GM23338 (cell line): ENCODE measurements around the gene S100A6. TPM values are rescaled to one million over a fixed set of nuclear protein-coding genes. Genes with fewer than 3 reads are reported as not detected.

Experiments
- ATAC-seq: fragments of 200-7000 bp; cut with Tn5 transposase; 3 replicates; pipeline ENCODE4 v1.9.1; 2020
- DNase-seq: peaks from one replicate; pipeline ENCODE4 v3.0.0-alpha.2; 2015; ENCODE audit warnings: low spot score
- H2AFZ ChIP-seq: fragments of 200-600 bp; sonication (generic); 2 replicates; pipeline ENCODE4 v1.8.0; 2016; ENCODE audit warnings: antibody characterized with exemption, mild to moderate bottlenecking, moderate library complexity
- H3F3A ChIP-seq: fragments of 200-600 bp; sonication (generic); replicated peaks from 2 replicates; pipeline ENCODE4 v1.8.0; 2017; ENCODE audit warnings: antibody characterized with exemption, mixed run types, low read depth
- H3K27ac ChIP-seq: fragments of 200-600 bp; sonication (generic); 2 replicates; pipeline ENCODE4 v1.6.1; 2016; ENCODE audit warnings: low read depth
- H3K27me3 ChIP-seq: fragments of 200-600 bp; sonication (generic); 2 replicates; pipeline ENCODE4 v1.8.0; 2016; ENCODE audit warnings: mild to moderate bottlenecking, mixed run types, moderate library complexity; ENCODE audit not compliant: insufficient read depth
- H3K36me3 ChIP-seq: fragments of 200-600 bp; sonication (generic); 2 replicates; pipeline ENCODE4 v1.8.0; 2016; ENCODE audit warnings: mild to moderate bottlenecking; ENCODE audit not compliant: insufficient read depth
- H3K4me1 ChIP-seq: fragments of 200-600 bp; sonication (generic); 2 replicates; pipeline ENCODE4 v1.8.0; 2016; ENCODE audit warnings: mild to moderate bottlenecking, moderate library complexity; ENCODE audit not compliant: insufficient read depth
- H3K4me2 ChIP-seq: fragments of 200-600 bp; sonication (generic); 2 replicates; pipeline ENCODE4 v1.7.1; 2017; ENCODE audit warnings: mixed run types
- H3K4me3 ChIP-seq: fragments of 200-600 bp; sonication (generic); 2 replicates; pipeline ENCODE4 v1.6.1; 2016; ENCODE audit warnings: mixed run types
- H3K79me2 ChIP-seq: fragments of 200-600 bp; sonication (generic); replicated peaks from 2 replicates; pipeline ENCODE4 v1.8.0; 2017; ENCODE audit warnings: mild to moderate bottlenecking; ENCODE audit not compliant: insufficient read depth
- H3K9me2 ChIP-seq: fragments of 200-600 bp; sonication (generic); 2 replicates; pipeline ENCODE4 v1.8.0; 2017; ENCODE audit not compliant: insufficient read depth
- H4K20me1 ChIP-seq: fragments of 200-600 bp; sonication (generic); replicated peaks from 2 replicates; pipeline ENCODE4 v1.8.0; 2017; ENCODE audit warnings: mild to moderate bottlenecking; ENCODE audit not compliant: insufficient read depth
- H3K27ac Mint-ChIP-seq: 2 replicates; pipeline ENCODE4 v1.8.0; 2020; ENCODE audit warnings: inconsistent platforms, mild to moderate bottlenecking, moderate library complexity, mixed read lengths
- H3K27me3 Mint-ChIP-seq: 3 replicates; pipeline ENCODE4 v1.8.0; 2022; ENCODE audit warnings: low read depth, mild to moderate bottlenecking, moderate library complexity, mixed read lengths, inconsistent platforms; ENCODE audit not compliant: insufficient read depth, poor library complexity
- H3K36me3 Mint-ChIP-seq: 3 replicates; pipeline ENCODE4 v1.8.0; 2021; ENCODE audit warnings: low read depth, mild to moderate bottlenecking, inconsistent platforms, moderate library complexity, mixed read lengths
- H3K4me1 Mint-ChIP-seq: 3 replicates; pipeline ENCODE4 v1.8.0; 2020; ENCODE audit warnings: mild to moderate bottlenecking, inconsistent platforms, mixed read lengths
- H3K4me3 Mint-ChIP-seq: 3 replicates; pipeline ENCODE4 v1.8.0; 2021; ENCODE audit warnings: moderate library complexity, mild to moderate bottlenecking, inconsistent platforms, mixed read lengths
- H3K9me3 Mint-ChIP-seq: 3 replicates; pipeline ENCODE4 v1.8.0; 2020; ENCODE audit warnings: moderate library complexity, mild to moderate bottlenecking, inconsistent platforms, mixed read lengths
- CREB1 ChIP-seq: fragments of 250-450 bp; sonication (Bioruptor Pico); IDR thresholded peaks from 2 replicates; pipeline ENCODE4 v1.5.0; 2020; ENCODE audit warnings: low read depth, mild to moderate bottlenecking, moderate library complexity
- CTCF ChIP-seq, 2 experiments: fragments of 200-600 bp in 1 of 2; sonication (generic) in 1 of 2; conservative IDR thresholded peaks; 2 replicates each; pipeline versions ENCODE4 v1.5.1 to v1.6.1; 2016 to 2017; ENCODE audit warnings: antibody characterized with exemption in 2 of 2, low read depth in 2 of 2, mild to moderate bottlenecking in 2 of 2, moderate library complexity in 1 of 2
- ETS1 ChIP-seq: IDR thresholded peaks from 2 replicates; pipeline ENCODE4 v1.6.1; 2016; ENCODE audit warnings: antibody characterized with exemption
- EZH2phosphoT487 ChIP-seq: fragments of 200-600 bp; sonication (generic); IDR thresholded peaks from one replicate; pipeline ENCODE4 v1.8.1; 2018; ENCODE audit warnings: antibody characterized with exemption; ENCODE audit not compliant: unreplicated experiment
- JUNB ChIP-seq: IDR thresholded peaks from one replicate; pipeline ENCODE4 v1.6.1; 2016; ENCODE audit warnings: antibody characterized with exemption; ENCODE audit not compliant: unreplicated experiment
- NANOG ChIP-seq: IDR thresholded peaks from 2 replicates; pipeline ENCODE4 v1.6.1; 2016; ENCODE audit warnings: antibody characterized with exemption, borderline replicate concordance
- POLR2AphosphoS5 ChIP-seq: IDR thresholded peaks from 2 replicates; pipeline ENCODE4 v1.6.1; 2016; ENCODE audit warnings: antibody characterized with exemption, low read depth
- STAT1 ChIP-seq: IDR thresholded peaks from one replicate; pipeline ENCODE4 v1.6.1; 2016; ENCODE audit warnings: antibody characterized with exemption; ENCODE audit not compliant: unreplicated experiment
- ZNF114 ChIP-seq: fragments of 250-450 bp; sonication (Bioruptor Pico); IDR thresholded peaks from 2 replicates; pipeline ENCODE4 v1.5.0; 2020; ENCODE audit warnings: mild to moderate bottlenecking, moderate library complexity
- ZNF331 ChIP-seq: fragments of 250-450 bp; sonication (Bioruptor Pico); IDR thresholded peaks from 2 replicates; pipeline ENCODE4 v1.5.0; 2020; ENCODE audit warnings: low read depth, mild to moderate bottlenecking, moderate library complexity
- ZNF462 ChIP-seq: fragments of 250-450 bp; sonication (Bioruptor Pico); IDR thresholded peaks from 2 replicates; pipeline ENCODE4 v1.5.0; 2020; ENCODE audit warnings: mild to moderate bottlenecking, moderate library complexity
- polyA plus RNA-seq: library from polyadenylated mRNA; unstranded; fragments of >200 nt; fragmentation: Nextera tagmentation; extraction: Ambion mirVana; gene quantifications from 2 replicates; pipeline ENCODE4 v1.2.1, GENCODE V29; 2016
- total RNA-seq: library from RNA; depleted of rRNA; stranded (reverse); fragments of >200 nt; shearing (Covaris generic); gene quantifications from 2 replicates; pipeline ENCODE4 v1.2.3, GENCODE V29; 2014

The S100A6 gene
- total and polyA plus RNA-seq, 2 experiments from 2014 or later = 7.3 to 77.5 TPM

- Histone ChIP-seq H3K9me2 (no peaks in the 10 kb centered on the region), H3K27me3 (no peaks in the 10 kb centered on the region), H3K4me1 (0 out of 2 replicates have a peak, but pooled peaks cover 9% of the 10 kb centered on the region), H3K4me3 (no peak overlapping the region), H2AFZ (0 out of 2 replicates have a peak overlapping the region, but pooled peaks have one; percentile 43), H3K27ac (no peak overlapping the region), H3K36me3 (no peaks in the 10 kb centered on the region), H3F3A (no peaks in the 10 kb centered on the region), H3K4me2 (no peak overlapping the region), H3K79me2 (no peaks in the 10 kb centered on the region), H4K20me1 (no peaks in the 10 kb centered on the region)
- H3K9me3 Mint-ChIP-seq = no peaks in the 10 kb centered on the region
- H3K27ac Mint-ChIP-seq = no peak overlapping the region
- H3K27me3 Mint-ChIP-seq = no peaks in the 10 kb centered on the region
- ATAC-seq = no peak
- no peak for DNase-seq
- no peak for TF ChIP-seq POLR2AphosphoS5
- TF ChIP-seq ZNF114 (CRISPR knock-in tag) = no peak
- TF ChIP-seq STAT1 = no peak
- no peak for TF ChIP-seq JUNB
- TF ChIP-seq NANOG = no peak
- TF ChIP-seq EZH2phosphoT487 = no peak
- no peak for TF ChIP-seq ZNF462 (CRISPR knock-in tag)
- no peaks in the 10 kb centered on the region for H3K36me3 Mint-ChIP-seq
- H3K4me3 Mint-ChIP-seq = no peak overlapping the region
- H3K4me1 Mint-ChIP-seq = peaks cover 27% of the 10 kb centered on the region
Observed at GRCh38 chr1:153488731-153489130, 47.1 kb downstream of the S100A6 start.

DNA sequence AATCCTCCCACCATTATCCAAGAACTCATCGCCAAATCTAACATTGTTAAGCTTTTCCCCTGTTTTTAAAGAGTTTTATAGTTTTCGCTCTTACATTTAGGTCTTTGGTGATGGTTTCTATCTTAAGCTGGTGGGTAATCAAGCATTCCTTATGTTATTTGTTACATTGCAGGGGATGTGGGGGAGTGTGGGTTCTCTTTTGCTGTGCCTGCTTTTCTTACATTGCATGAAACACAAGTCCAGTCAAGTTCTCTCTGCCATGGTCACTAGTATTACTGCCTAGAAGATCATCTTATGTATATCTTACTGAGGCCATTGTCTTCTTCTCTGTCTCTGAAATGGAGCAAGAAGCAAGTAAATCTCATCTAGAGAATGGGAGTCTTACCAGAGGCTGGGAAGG, 48.1 kb downstream of the S100A6 start:
- Mint-ChIP-seq H3K36me3 (no peaks in the 10 kb centered on the region), H3K4me3 (no peak overlapping the region), H3K9me3 (no peaks in the 10 kb centered on the region), H3K27ac (no peak overlapping the region), H3K27me3 (no peaks in the 10 kb centered on the region), H3K4me1 (peaks cover 24% of the 10 kb centered on the region)
- no peak overlapping the region for H3K4me2 ChIP-seq
- no peak overlapping the region for H3K4me3 ChIP-seq
- no peaks in the 10 kb centered on the region for H4K20me1 ChIP-seq
- H3K4me1 ChIP-seq = 0 out of 2 replicates have a peak, but pooled peaks cover 9% of the 10 kb centered on the region
- H3F3A ChIP-seq = no peaks in the 10 kb centered on the region
- ATAC-seq = no peak
- no peak overlapping the region for H2AFZ ChIP-seq
- H3K36me3 ChIP-seq = no peaks in the 10 kb centered on the region
- H3K9me2 ChIP-seq = no peaks in the 10 kb centered on the region
- no peak for DNase-seq
- H3K27me3 ChIP-seq = no peaks in the 10 kb centered on the region
- H3K79me2 ChIP-seq = no peaks in the 10 kb centered on the region
- no peak overlapping the region for H3K27ac ChIP-seq
- TF ChIP-seq STAT1 (no peak), ZNF114 (CRISPR knock-in tag) (no peak), CTCF (conservative IDR thresholded peaks at IDR 0.05; ENCODE audit: low read depth in 2 of 2) (no peak), ZNF331 (no peak), JUNB (no peak), ETS1 (no peak), NANOG (no peak), POLR2AphosphoS5 (no peak), CREB1 (CRISPR knock-in tag) (no peak)
